Measurements from ENCODE around the gene COL9A3. TPM values are rescaled to one million over a fixed set of nuclear protein-coding genes. Genes with fewer than 3 reads are reported as not detected.

The COL9A3 gene
- total and polyA plus RNA-seq, 8 donors, result 1.7 to 183 (median 9.5) TPM

DNA sequence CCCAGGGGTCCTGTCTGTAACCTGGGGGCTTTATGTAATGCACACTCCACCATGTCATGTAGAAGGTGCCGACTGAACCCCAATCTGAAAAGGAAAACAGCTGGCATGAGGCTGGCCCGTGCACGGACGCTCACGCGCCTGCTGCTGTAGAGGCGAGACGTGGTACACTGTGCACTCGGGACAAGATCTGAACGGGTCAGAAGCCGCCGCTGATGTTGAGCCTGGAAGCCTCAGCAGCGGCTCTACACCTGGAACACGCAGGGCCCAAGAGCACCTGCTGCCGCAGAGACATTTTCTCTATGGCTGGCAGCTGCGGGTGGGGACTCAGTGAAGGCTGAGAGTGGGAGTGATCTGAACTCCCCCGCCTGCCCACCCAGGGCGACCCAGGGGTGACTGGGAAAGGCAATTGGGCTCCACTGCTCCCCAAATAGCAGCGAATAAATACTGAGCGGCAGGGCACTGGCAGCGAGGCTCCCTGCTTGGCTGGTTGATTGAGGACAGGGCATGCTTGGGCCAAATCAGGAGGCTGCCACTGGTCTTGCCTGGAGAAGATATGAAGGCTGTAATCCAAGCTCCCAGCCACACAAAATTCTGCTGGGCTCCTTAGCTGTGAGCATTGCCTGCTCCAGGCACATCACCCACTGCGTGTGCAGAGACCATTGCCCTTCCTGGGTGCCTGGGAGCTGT, 14.7 kb upstream of the COL9A3 start:
- no peak overlapping the region for H3K27ac ChIP-seq
- intact Hi-C loops (cut with DNase I), result no loop called here
- peak in 1 of 6 donors; percentile 23 for DNase-seq

DNA sequence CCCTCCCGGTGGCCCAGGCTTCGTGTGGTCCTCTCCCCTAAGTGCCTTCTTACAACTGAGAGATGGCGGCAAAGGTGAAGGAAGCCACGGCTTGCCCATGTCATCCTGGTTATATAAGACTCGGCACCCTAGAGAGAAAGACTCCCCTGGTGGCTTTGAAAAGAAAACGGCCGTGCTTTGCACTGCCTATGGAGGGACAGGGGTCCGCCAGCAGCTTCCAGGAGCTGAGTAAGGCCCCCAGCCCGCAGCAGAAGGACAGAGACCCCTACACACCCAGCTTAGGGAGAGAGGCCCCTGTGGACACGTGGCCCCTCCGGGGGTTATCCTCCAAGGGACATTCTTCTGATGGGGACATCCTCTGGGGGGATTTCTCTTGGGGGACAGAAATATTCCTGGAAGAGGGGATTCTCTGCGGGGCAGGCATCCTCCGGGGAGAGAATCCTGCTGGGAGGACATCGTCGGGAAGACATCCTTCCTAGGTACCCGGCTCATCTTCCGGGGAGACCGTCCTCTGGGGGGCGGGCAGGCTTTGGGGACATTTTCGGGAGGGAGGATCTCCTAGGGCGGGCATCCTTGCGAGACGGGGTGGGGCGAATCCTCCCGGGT, 12.7 kb upstream of the COL9A3 start:
- H3K27ac ChIP-seq, result peak overlapping the region in 1 of 4 donors; percentile 12
- TF ChIP-seq, protein P1, sequence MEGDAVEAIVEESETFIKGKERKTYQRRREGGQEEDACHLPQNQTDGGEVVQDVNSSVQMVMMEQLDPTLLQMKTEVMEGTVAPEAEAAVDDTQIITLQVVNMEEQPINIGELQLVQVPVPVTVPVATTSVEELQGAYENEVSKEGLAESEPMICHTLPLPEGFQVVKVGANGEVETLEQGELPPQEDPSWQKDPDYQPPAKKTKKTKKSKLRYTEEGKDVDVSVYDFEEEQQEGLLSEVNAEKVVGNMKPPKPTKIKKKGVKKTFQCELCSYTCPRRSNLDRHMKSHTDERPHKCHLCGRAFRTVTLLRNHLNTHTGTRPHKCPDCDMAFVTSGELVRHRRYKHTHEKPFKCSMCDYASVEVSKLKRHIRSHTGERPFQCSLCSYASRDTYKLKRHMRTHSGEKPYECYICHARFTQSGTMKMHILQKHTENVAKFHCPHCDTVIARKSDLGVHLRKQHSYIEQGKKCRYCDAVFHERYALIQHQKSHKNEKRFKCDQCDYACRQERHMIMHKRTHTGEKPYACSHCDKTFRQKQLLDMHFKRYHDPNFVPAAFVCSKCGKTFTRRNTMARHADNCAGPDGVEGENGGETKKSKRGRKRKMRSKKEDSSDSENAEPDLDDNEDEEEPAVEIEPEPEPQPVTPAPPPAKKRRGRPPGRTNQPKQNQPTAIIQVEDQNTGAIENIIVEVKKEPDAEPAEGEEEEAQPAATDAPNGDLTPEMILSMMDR (IDR thresholded peaks at IDR 0.05), result no peak
- H3K4me1 ChIP-seq, result peaks cover 7 to 11% (median 9%) of the 10 kb centered on the region in 3 donors
- no peak for FAIRE-seq
- WGBS, 2 donors, result 23 to 27% methylated on average over 24 to 25 of the region's 25 CpGs
- no peak for ATAC-seq
- peaks cover 0 to 24% (median 1%) of the 10 kb centered on the region in 3 donors for H3K36me3 ChIP-seq
- no peaks in the 10 kb centered on the region for H3K9me3 ChIP-seq
- H3K4me3 ChIP-seq, result peak overlapping the region; percentile 94 to 98 (median 98)
- no peaks in the 10 kb centered on the region for H3K27me3 ChIP-seq
- intact Hi-C loops (cut with DNase I), result no loop called here
- DNase-seq, result no peak

More for the DNA sequence above, 14.7 kb upstream of the COL9A3 start:
- no peak for ATAC-seq
- Histone ChIP-seq H3K4me3 (no peak overlapping the region), H3K27me3 (no peaks in the 10 kb centered on the region), H3K36me3 (peaks cover 0 to 15% (median 4%) of the 10 kb centered on the region in 3 donors), H3K9me3 (no peaks in the 10 kb centered on the region), H3K4me1 (peaks cover 7 to 14% (median 9%) of the 10 kb centered on the region in 3 donors)
- TF ChIP-seq, protein P1 (IDR thresholded peaks at IDR 0.05), result no peak
- FAIRE-seq, result no peak
- 74 to 77% methylated on average over 22 of the region's 22 CpGs for WGBS, 2 donors

DNA sequence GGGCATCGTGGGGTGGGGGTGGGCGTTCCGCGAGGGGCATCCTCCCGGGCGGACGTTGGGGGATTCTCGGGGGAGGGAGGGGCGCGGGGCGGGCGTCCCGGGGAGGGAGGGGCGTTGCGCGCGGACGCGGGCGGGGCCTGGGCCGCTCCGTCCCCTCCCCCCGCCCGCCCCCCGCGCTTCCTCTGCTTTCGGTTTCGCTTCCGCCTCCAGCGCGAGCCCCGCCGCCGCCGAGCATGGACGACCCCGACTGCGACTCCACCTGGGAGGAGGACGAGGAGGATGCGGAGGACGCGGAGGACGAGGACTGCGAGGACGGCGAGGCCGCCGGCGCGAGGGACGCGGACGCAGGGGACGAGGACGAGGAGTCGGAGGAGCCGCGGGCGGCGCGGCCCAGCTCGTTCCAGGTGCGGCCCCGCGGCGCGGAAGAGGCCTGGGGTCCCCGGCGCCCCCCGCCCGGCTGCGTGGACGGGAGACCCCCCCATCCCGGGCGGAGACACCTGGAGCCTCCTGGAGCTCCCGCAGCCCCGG, 12.2 kb upstream of the COL9A3 start, which contains the start of gene OGFR:
Gene OGFR, plus strand, starts transcription at position 209 of the 528 bp plus-strand sequence. Its CDS starts 25 bp downstream, at position 234.
- Histone ChIP-seq H3K27ac (peak within 1 kb of the TSS in 3 of 4 donors; percentile 42 to 71 (median 70)), H3K36me3 (peaks cover 0 to 24% (median 4%) of the 10 kb centered on the region in 3 donors), H3K9me3 (no peaks in the 10 kb centered on the region), H3K4me1 (peaks cover 7 to 11% (median 9%) of the 10 kb centered on the region in 3 donors), H3K27me3 (no peaks in the 10 kb centered on the region), H3K4me3 (peak within 1 kb of the TSS; percentile 94 to 98 (median 98))
- FAIRE-seq (no peak), DNase-seq (peak in 3 of 6 donors; percentile 53 to 85 (median 65)), ATAC-seq (peak; percentile 41 to 71 (median 59))
- WGBS, 2 donors, result 1 to 3% methylated on average over 7 to 66 of the region's 77 CpGs
- TF ChIP-seq, protein P1 (IDR thresholded peaks at IDR 0.05), result no peak
- intact Hi-C loops (cut with DNase I), result loop anchor here in 1 of 3 donors (5.0 kb wide), 1 partner anchor 132 kb away; no protein-coding TSS in a partner anchor

DNA sequence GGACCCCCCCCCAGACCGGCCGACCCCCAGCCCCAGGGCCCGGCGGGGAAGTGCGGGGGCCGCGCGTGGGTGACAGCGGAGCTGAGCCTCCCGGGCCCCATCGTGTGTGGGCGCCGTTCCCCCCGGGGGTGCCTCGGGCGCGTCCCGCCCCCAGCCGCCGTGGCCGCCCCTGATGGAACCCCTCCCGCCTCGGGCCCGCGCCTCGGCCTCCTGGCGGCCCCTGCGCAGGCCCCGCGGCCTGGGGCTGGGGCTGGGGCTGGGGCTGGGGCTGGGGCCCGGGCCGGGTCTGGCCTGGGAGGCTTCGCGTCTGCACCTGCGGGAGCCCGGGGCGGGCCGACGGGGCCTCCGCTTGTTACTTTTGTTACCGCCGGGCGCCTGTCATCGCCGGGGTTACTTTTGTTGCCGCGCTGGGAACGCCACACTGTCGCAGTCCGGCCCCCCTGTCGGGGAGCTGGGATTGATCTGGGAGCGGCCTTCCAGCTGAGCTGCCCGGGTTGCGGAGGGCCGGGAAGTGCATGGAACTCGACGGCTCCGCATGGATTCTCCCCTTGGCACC, 11.6 kb upstream of the COL9A3 start:
- H3K36me3 ChIP-seq, result peaks cover 0 to 24% (median 9%) of the 10 kb centered on the region in 3 donors
- 0% methylated on average over 37 to 58 of the region's 58 CpGs for WGBS, 2 donors
- FAIRE-seq (no peak), ATAC-seq (peak; percentile 16 to 59 (median 38)), DNase-seq (no peak)
- H3K27me3 ChIP-seq, result no peaks in the 10 kb centered on the region
- H3K9me3 ChIP-seq, result no peaks in the 10 kb centered on the region
- intact Hi-C loops (cut with DNase I), result loop anchor here in 1 of 3 donors (5.0 kb wide), 1 partner anchor 133 kb away; no protein-coding TSS in a partner anchor
- H3K4me3 ChIP-seq, result peak overlapping the region; percentile 94 to 98 (median 98)
- peak overlapping the region in 3 of 4 donors; percentile 42 to 71 (median 70) for H3K27ac ChIP-seq
- peaks cover 7 to 11% (median 9%) of the 10 kb centered on the region in 3 donors for H3K4me1 ChIP-seq
- TF ChIP-seq, protein P1 (IDR thresholded peaks at IDR 0.05), result no peak

All from pancreas (tissue), 10 donors.